ENCODE measurements around the gene PRR3.

GRCh38 chr6:30578051-30578450, 21.0 kb downstream of the PRR3 start:
- TF ChIP-seq CTCF (IDR thresholded peaks at IDR 0.05) (no peak), POLR2A (IDR thresholded peaks at IDR 0.05) (no peak), EP300 (IDR thresholded peaks at IDR 0.05) (no peak)

Data from tibial nerve (tissue), 4 donors.